Effector CD4-positive, alpha-beta T cell (primary cell): ENCODE measurements around the gene DPH1.
A peak's percentile ranks its signal among the peaks of the same experiment; 100 is the strongest.

Source experiments
- DNase-seq: peaks from one replicate; pipeline ENCODE4 v3.0.0-alpha.2; 2020

The DPH1 gene

DNA sequence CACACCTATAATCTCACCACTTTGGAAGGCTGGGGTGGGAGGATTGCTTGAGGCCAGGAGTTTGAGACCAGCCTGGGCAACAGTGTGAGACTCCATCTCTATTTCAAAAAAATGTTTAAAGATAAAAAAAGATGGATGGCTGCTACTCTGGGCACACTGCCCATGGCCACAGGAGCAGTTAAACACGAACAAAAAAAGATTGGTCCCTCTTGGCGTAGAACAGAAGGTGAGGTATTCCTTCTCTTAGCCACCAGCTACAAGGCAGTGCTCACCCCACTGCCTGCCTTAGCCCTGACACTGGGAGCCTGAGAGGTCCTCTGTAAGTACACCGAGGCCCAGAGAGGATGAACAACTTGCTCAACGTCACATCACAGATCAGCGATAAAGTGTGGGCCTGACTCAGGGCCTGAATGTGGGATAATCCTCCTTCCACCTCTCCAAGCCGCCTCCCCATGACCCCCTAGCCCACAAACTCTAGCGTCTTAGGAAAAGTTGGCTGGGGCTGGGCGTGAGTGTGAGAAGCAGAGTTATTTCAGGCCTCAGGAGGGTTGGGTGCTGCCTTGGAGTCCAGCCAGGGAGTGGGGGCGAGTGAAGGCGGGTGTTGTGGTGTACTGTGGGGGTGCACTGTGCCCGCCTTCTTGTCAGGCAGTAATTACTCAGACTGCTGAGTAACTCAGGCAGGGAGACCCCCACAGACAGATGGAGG, 2.3 kb upstream of the DPH1 start:
- DNase-seq: no peak

DNA sequence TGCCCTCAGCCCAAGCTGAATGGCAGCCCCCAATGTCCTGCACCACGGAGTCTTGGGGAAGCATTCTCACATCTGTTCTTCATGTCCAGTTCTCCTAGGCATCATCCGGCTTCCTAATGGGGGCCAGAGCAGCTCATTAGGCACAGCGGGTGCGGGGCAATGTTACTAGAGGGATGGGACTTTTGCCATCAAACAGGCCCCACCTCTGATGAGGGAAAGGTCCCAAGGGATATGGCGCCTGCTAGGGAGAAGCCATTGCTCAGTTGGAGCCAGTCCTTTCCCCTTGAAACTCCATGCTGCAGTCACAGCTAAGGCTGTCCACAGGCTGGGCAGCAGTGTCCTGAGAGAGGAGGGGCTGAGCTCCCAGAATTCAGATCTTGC, 1.7 kb upstream of the DPH1 start:
- DNase-seq: no peak

- no peak for DNase-seq
Observed at GRCh38 chr17:2028737-2029136, 1.2 kb upstream of the DPH1 start.

- DNase-seq: no peak
Observed at GRCh38 chr17:2030779-2031163, 818 bp downstream of the DPH1 start.

- no peak for DNase-seq
Observed at GRCh38 chr17:2033153-2033552, 3.2 kb downstream of the DPH1 start.

- DNase-seq: no peak
Observed at GRCh38 chr17:2034157-2034556, 4.2 kb downstream of the DPH1 start.

DNA sequence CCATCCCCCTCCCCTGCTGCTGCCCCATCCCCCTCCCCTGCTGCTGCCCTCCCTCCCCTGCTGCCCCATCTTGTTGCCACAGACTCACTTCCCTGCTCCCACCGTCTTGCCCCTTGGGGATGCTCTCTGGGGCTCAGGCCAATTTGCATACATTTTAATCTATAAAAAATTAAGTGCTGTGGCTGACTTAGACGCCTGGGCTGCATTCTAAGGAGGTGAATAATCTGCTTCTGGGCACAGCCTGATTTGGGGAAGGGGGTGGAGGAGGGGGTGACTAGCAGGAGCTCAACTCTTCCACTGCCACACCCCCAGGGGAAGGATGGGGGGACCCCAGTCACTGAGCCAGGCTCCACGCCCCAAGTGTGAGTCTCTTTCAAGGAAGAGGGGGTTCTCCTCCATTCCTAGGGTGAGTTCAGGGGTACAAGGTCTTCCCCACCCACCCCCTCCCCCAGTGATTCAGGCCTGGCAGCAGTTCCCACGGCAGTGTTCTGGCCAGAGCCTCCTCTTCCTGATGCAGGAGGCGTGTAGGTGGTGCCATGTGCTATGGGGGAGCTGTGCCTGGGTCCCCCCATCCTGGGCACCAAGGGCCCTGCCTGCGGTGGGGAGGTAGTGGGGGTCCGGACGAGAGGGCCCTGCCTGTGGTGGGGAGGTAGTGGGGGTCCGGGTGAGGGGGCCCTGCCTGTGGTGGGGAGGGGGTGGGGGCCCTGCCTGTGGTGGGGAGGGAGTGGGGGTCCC, 5.0 kb downstream of the DPH1 start:
- no peak for DNase-seq

GRCh38 chr17:2035541-2036488, 5.9 kb downstream of the DPH1 start:
- DNase-seq: no peak

GRCh38 chr17:2037155-2037554, 7.2 kb downstream of the DPH1 start:
- no peak for DNase-seq

GRCh38 chr17:2040219-2040827, 10.4 kb downstream of the DPH1 start:
- no peak for DNase-seq

DNA sequence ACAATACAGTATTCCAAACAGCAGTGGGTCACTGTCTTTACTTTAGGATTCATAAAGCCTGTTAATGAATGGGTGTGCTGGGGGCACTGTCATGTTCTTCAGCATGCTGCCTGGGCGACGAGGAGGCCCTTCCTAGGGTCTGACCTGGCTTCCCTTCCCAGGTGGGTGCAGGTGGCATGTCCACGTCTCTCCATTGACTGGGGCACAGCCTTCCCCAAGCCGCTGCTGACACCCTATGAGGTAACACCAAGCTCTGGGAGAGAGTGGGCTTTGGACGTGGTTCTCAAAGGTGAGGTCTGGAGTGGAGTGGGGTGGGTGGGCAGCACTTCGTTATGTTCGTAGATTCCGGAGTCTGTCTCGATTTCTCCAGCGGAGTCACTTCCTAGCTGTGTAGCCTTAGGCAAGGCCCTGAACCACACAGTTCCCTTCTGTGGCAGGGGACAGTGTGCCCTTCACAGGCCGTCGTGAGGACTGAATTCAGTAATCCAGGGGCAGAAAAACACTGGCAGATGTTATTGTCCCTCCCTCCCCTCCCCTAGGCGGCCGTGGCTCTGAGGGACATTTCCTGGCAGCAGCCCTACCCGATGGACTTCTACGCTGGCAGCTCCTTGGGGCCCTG, 11.1 kb downstream of the DPH1 start:
- no peak for DNase-seq

- peak; percentile 97 for DNase-seq
Observed at GRCh38 chr17:2041561-2042389, 11.8 kb downstream of the DPH1 start, which contains the start of gene OVCA2. TSS of gene OVCA2 (plus strand) at chr17:2042022. CDS start at chr17:2042048, 26 bp downstream.

DNA sequence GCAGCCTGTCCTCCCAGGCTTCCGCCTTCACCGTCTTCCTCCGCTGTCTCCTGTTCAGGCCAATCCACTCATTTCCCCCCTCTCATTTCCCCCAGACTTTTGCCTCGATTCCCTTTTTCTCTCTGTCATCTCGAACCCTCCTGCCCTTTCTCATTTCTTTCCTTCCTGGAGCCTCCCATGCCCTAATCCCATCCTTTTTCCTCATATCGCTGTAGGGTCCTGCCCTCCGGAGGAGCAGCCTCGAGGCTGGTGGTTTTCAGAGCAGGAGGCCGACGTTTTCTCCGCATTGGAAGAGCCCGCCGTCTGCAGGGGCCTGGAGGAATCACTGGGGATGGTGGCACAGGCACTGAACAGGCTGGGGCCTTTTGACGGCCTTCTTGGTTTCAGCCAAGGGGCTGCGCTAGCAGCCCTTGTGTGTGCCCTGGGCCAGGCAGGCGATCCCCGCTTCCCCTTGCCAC, 12.5 kb downstream of the DPH1 start:
- no peak for DNase-seq

DNA sequence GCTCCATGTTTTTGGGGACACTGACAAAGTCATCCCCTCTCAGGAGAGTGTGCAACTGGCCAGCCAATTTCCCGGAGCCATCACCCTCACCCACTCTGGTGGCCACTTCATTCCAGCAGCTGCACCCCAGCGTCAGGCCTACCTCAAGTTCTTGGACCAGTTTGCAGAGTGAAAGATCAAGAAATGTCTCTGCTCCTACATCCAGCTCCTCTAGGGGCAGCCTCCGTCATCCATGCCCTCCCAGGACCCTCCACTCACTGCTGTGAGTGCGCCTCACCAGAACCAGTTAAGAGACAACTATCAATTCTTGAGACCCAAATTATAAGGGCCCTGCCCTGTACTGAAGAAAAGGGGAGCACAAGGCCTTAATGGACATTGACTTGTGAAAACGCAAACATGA, 13.0 kb downstream of the DPH1 start:
- DNase-seq: no peak

DNA sequence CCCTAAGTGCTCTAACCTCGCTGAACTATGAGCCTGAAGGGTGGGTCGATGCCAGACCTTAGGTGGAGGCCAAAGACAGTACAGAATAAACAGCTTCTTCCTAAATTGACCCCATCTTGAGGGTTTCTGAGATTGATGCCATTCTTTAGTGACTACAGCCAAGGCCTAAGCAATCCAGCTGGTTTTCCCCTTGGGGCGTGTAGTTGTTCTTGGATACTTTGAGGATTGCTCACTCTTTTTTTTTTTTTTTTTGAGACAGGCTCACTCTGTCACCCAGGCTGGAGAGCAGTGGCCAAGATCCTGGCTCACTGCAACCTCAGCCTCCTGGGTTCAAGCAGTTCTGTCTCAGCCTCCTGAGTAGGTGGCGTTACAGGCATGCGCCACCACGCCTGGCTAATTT, 13.8 kb downstream of the DPH1 start:
- no peak for DNase-seq

DNA sequence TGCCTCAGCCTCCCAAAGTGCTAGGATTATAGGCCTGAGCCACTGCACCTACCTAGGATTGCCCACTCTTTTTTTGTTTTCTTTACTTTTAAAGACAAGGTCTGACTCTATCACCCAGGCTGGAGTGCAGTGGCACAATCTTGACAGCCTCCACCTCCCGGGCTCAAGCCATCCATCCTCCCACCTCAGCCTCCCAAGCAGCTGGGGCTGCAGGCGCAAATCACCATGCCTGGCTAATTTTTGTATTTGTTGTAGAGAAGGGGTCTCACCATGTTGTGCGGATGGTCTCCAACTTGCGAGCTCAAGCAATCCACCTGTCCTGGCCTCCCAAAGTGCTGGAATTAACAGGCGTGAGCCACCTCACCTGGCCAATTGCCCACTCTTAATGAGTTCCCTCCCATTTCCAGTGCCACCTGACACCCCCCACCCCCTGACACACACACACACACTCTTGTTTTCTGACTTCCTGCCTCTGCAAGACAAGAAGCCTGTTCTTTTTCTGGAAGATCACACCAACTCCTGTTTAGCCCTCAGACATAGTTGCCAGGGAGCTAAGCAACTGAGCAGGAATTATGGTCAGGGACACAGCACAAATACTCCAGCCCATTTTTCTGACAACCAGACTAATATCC, 14.4 kb downstream of the DPH1 start:
- DNase-seq: no peak

DNA sequence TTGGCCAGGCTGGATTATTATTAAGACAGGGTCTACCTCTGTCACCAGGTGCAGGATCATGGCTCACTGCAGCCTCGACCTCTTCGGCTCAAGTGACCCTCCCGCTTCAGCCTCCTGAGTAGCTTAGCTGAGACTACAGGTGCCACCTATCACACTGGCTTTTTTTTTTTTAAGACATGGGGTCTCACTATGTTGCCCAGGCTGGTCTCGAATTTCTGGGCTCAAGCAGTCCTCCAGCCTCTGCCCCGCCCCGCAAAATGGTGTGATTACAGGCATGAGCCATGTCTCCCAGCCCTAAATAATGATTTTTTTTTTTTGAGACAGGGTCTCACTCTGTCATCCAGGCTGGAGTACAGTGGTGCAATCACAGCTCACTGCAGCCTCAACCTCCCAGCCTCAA, 17.6 kb downstream of the DPH1 start:
- no peak for DNase-seq

GRCh38 chr17:2048805-2049204, 18.9 kb downstream of the DPH1 start:
- DNase-seq: no peak

DNA sequence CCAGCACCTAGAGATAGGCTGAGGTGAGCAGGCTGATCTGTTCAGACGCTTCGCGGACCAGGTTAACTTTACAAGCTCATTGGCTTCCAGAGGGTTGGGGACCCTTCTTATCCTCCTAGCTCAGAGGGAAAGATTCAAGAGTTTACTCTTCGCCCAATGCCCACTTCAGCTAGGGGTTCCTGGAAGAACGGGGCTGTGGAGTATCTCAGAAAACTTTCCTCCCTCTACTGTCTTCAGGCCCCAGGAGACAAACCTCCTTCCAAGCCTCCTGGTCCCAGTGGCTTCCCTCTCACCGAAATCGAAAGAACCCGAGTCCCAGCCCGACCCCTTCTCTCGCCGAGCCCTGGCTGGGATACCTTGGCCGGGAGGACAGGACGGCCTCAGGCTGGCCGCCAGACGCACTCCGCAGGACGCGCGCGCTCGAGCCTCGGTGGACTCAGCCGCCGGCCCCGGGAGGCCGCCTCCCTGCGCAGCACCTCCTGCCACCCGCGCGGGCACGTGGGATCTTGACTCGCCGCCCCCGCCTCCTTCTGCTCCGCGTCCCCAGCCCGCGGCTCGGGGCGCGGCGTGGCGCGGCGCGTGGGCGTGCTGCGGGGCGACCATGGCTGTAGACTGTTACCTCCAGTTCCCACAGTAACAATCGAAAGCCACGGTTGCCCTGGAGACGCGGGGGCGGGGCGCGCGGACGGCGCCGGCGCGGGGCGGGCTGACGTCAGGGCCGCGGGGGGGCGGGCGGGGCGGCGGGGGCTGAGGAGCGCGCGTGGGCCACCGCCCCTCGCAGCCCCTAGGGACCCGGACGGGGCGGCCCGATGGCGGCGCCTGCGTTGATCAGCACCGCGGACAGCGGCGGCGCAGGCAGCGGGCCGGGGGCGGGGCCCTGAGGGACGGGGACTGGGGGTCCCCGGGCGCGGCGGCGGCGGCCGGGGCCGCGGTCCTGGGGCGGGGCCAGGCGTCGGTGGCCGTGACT, 19.7 kb downstream of the DPH1 start:
- peak; percentile 86 for DNase-seq
